ENCODE measurements around the gene OSER1.

DNA sequence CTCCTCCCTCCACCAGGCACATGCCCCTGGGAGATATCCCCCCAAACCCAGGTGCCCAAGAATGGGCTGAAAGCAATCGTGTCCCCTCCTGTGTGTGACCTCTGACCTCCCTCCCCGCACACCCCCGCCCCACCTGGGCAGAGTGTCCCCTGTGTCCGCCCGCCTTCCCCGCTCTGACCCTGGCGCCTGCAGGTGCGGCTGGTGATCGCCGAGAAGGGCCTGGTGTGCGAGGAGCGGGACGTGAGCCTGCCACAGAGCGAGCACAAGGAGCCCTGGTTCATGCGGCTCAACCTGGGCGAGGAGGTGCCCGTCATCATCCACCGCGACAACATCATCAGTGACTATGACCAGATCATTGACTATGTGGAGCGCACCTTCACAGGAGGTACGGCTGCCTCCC, 46.4 kb upstream of the OSER1 start:
- TF ChIP-seq, protein P1, sequence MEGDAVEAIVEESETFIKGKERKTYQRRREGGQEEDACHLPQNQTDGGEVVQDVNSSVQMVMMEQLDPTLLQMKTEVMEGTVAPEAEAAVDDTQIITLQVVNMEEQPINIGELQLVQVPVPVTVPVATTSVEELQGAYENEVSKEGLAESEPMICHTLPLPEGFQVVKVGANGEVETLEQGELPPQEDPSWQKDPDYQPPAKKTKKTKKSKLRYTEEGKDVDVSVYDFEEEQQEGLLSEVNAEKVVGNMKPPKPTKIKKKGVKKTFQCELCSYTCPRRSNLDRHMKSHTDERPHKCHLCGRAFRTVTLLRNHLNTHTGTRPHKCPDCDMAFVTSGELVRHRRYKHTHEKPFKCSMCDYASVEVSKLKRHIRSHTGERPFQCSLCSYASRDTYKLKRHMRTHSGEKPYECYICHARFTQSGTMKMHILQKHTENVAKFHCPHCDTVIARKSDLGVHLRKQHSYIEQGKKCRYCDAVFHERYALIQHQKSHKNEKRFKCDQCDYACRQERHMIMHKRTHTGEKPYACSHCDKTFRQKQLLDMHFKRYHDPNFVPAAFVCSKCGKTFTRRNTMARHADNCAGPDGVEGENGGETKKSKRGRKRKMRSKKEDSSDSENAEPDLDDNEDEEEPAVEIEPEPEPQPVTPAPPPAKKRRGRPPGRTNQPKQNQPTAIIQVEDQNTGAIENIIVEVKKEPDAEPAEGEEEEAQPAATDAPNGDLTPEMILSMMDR (IDR thresholded peaks at IDR 0.05): no peak
- TF ChIP-seq POLR2A (IDR thresholded peaks at IDR 0.05; ENCODE audit: low read depth): no peak

All from esophagus muscularis mucosa (tissue), 3 donors.